GM23248 (cell line): ENCODE data around the gene ZBTB16.

Experiments used
- EZH2 ChIP-seq: fragments of 200-600 bp; sonication (generic); IDR thresholded peaks from 2 replicates; pipeline ENCODE4 v1.6.1; 2018; ENCODE audit warnings: antibody characterized with exemption, mild to moderate bottlenecking; ENCODE audit not compliant: insufficient read depth, poor library complexity, severe bottlenecking
- EZH2phosphoT487 ChIP-seq: fragments of 200-600 bp; sonication (generic); IDR thresholded peaks from 2 replicates; pipeline ENCODE4 v1.6.1; 2018; ENCODE audit warnings: antibody characterized with exemption, moderate library complexity, mild to moderate bottlenecking, low read depth; ENCODE audit not compliant: insufficient read depth

DNA sequence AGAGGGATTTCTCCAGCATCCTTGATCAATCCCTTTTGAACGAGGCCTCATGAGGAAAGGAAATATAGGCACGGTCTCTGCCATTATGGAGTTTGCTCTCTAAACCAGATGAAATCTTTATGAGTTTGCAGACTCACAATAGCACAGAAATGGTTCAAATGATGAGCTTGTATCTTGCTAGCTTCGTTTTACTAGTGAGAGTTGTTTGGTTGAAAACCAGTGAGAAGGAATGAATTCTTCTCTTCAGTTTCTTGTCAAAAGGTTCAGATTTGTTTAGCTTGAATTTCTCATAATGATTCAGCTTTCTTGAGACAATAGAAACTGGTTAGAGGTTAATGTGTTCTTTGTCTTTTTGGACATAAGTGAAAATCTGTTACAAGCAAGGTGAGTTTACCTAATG lies 92.7 kb downstream of the ZBTB16 start:
- no peak for TF ChIP-seq EZH2
- TF ChIP-seq EZH2phosphoT487: no peak
